ENCODE measurements around the gene CBFB. TPM values are rescaled to one million over a fixed set of nuclear protein-coding genes. Genes with fewer than 3 reads are reported as not detected.

The CBFB gene
- total and polyA plus RNA-seq, 9 of the 15 experiments (the other 6 are each of a cell fraction or from before 2014, with no cell fraction given) = 22.0 to 112 (median 66.5) TPM

GRCh38 chr16:67114793-67115192 is 85.8 kb downstream of the CBFB start (continued):
- no peak for TF ChIP-seq ZNF239 (CRISPR knock-in tag; IDR thresholded peaks at IDR 0.05)
- no peak for TF ChIP-seq MXI1 (IDR thresholded peaks at IDR 0.05; ENCODE audit: low read depth, low read length)
- no peak for TF ChIP-seq PRMT5 (CRISPR knock-in tag; IDR thresholded peaks at IDR 0.05)
- TF ChIP-seq FOXK2 (conservative IDR thresholded peaks at IDR 0.05 in 1 of 2, IDR thresholded peaks at IDR 0.05 in 1 of 2; ENCODE audit: low read depth in 2 of 2) = no peak
- no peak for TF ChIP-seq E2F4 (CRISPR knock-in tag; IDR thresholded peaks at IDR 0.05; ENCODE audit: low read depth)
- no peak for TF ChIP-seq ZFP91 (CRISPR knock-in tag; IDR thresholded peaks at IDR 0.05)
- no peak for TF ChIP-seq CSDE1 (IDR thresholded peaks at IDR 0.05)
- no peak for TF ChIP-seq CHD2 (IDR thresholded peaks at IDR 0.05; ENCODE audit: low read depth, low read length)

- Histone ChIP-seq H4K20me1 (replicated peaks; ENCODE audit: control insufficient read depth, insufficient read depth, low read length) (peaks cover 3% of the 10 kb centered on the region; the same call in 1 of the 2 replicates), H3K4me1 (replicated peaks in 1 of 2; ENCODE audit: control insufficient read depth in 2 of 2, insufficient read depth in 2 of 2, low read length in 2 of 2) (peaks cover 12 to 18% of the 10 kb centered on the region in 2 experiments; a peak in 3 of 5 replicates), H2AFZ (ENCODE audit: low read depth, low read length) (no peak overlapping the region), H3K4me2 (ENCODE audit: insufficient read depth, low read length) (no peak overlapping the region), H3K36me3 (ENCODE audit: control insufficient read depth, insufficient read depth, low read length) (peaks cover 44% of the 10 kb centered on the region), H3K79me2 (ENCODE audit: control insufficient read depth, insufficient read depth, low read length) (peaks cover 59% of the 10 kb centered on the region), H3K27me3 (ENCODE audit: control insufficient read depth in 2 of 2, insufficient read depth in 2 of 2, low read length in 2 of 2) (no peaks in the 10 kb centered on the region), H3K4me3 (no peak overlapping the region), H3K9me3 (replicated peaks; ENCODE audit: control insufficient read depth, insufficient read depth, low read depth, low read length) (no peaks in the 10 kb centered on the region), H3K9me1 (ENCODE audit: control insufficient read depth, insufficient read depth, low read length) (no peaks in the 10 kb centered on the region), H3K27ac (ENCODE audit: extremely low read depth, low read depth, low read length) (no peak overlapping the region), H3K9ac (ENCODE audit: insufficient read depth in 1 of 2, low read depth in 2 of 2, low read length in 2 of 2) (peak overlapping the region in 1 of 2 experiments; percentile 61; a peak in 1 of 4 replicates)
- TF ChIP-seq FOSL1 (tag; conservative IDR thresholded peaks at IDR 0.05) (peak; percentile 46; the same call in 1 of the 2 replicates), ELF2 (CRISPR knock-in tag; IDR thresholded peaks at IDR 0.05) (no peak), LEF1 (IDR thresholded peaks at IDR 0.05) (0 out of 2 replicates have a peak, but pooled peaks have one; percentile 40), ETV5 (CRISPR knock-in tag; IDR thresholded peaks at IDR 0.05; ENCODE audit: low read depth) (no peak), SPI1 (IDR thresholded peaks at IDR 0.05; ENCODE audit: borderline replicate concordance, low read depth, low read length) (0 out of 2 replicates have a peak, but pooled peaks have one; percentile 3)
- in situ Hi-C loops (cut with MboI) = no loop called here
- 70% methylated on average over 6 of the region's 7 CpGs for WGBS (ENCODE audit: insufficient coverage, low coverage, missing lambda C conversion rate)
- intact Hi-C loops (cut with micrococcal nuclease) = no loop called here
- no TSS peak for BruUV-seq (replicated peaks)
- DNase-seq (ENCODE audit: extremely low read depth in 1 of 4, low spot score in 3 of 4) (no peak), ATAC-seq (no peak), FAIRE-seq (no peak)
- ChIA-PET POLR2A (interaction anchor here (1.6 kb wide), 1 partner anchor 11 kb away, joined by 3 read pairs; no protein-coding TSS in a partner anchor), CTCF (ENCODE audit: low intra/inter-chr PET ratio) (no interaction called here)
Observed at GRCh38 chr16:67115639-67116038, 86.7 kb downstream of the CBFB start.
